Natural killer cell (primary cell): Measurements from ENCODE around the gene KLK15. TPM values are rescaled to one million over a fixed set of nuclear protein-coding genes. Genes with fewer than 3 reads are reported as not detected.
A peak's percentile ranks its signal among the peaks of the same experiment; 100 is the strongest.

ENCODE experiments used
- ATAC-seq, 3 donors: fragments of 150-1000 bp in 2 of 3; fragments of 200-7000 bp in 1 of 3; cut with Tn5 transposase; 1 replicate in 1 of 3; 2 replicates in 2 of 3; pipeline ENCODE4 v1.10.0; 2021; ENCODE audit warnings: mild to moderate bottlenecking in 2 of 3, moderate library complexity in 2 of 3
- DNase-seq, 2 donors: peaks; one replicate each; pipeline versions ENCODE4 v3.0.0 to v3.0.0-alpha.2; 2013 to 2021; ENCODE audit warnings: mixed read lengths in 1 of 2
- H3K27ac ChIP-seq: one replicate; pipeline ENCODE4 v1.5.1; 2013; ENCODE audit warnings: mild to moderate bottlenecking, low read length
- H3K27me3 ChIP-seq: one replicate; pipeline ENCODE4 v1.6.1; 2013; ENCODE audit warnings: low read length; ENCODE audit not compliant: control insufficient read depth, insufficient read depth
- H3K36me3 ChIP-seq: one replicate; pipeline ENCODE4 v1.6.1; 2013; ENCODE audit warnings: low read length; ENCODE audit not compliant: control insufficient read depth, insufficient read depth
- H3K4me1 ChIP-seq: one replicate; pipeline ENCODE4 v1.6.1; 2013; ENCODE audit warnings: low read length; ENCODE audit not compliant: control insufficient read depth, insufficient read depth
- H3K4me3 ChIP-seq: one replicate; pipeline ENCODE4 v1.5.1; 2013; ENCODE audit warnings: low read length
- H3K9me3 ChIP-seq: one replicate; pipeline ENCODE4 v1.6.1; 2013; ENCODE audit warnings: low read length; ENCODE audit not compliant: control insufficient read depth, insufficient read depth
- H3K27ac Mint-ChIP-seq, 2 donors: one replicate each; pipeline ENCODE4 v1.8.0; 2022; ENCODE audit warnings: mild to moderate bottlenecking in 2 of 2, mixed read lengths in 2 of 2, moderate library complexity in 1 of 2
- H3K27me3 Mint-ChIP-seq, 2 donors: one replicate each; pipeline ENCODE4 v1.8.0; 2022; ENCODE audit warnings: low read depth in 2 of 2, mixed read lengths in 2 of 2
- H3K36me3 Mint-ChIP-seq: one replicate; pipeline ENCODE4 v1.8.0; 2022; ENCODE audit warnings: mixed read lengths
- H3K4me1 Mint-ChIP-seq, 2 donors: one replicate each; pipeline ENCODE4 v1.8.0; 2022; ENCODE audit warnings: mixed read lengths in 2 of 2
- H3K4me3 Mint-ChIP-seq: one replicate; pipeline ENCODE4 v1.8.0; 2022; ENCODE audit warnings: mild to moderate bottlenecking, moderate library complexity, mixed read lengths
- H3K9me3 Mint-ChIP-seq, 2 donors: one replicate each; pipeline ENCODE4 v1.8.0; 2022; ENCODE audit warnings: mixed read lengths in 2 of 2
- CTCF ChIP-seq: fragments of 200-600 bp; IDR thresholded peaks from one replicate; pipeline ENCODE4 v1.8.0; 2022; ENCODE audit warnings: antibody characterized with exemption
- WGBS: methylation state at CpG from one replicate; pipeline ENCODE4 v1.1.7; 2013; ENCODE audit warnings: missing lambda C conversion rate; ENCODE audit not compliant: insufficient coverage; 5-methylcytosine and 5-hydroxymethylcytosine counted together
- intact Hi-C: fragments of 100-400 bp; cut with micrococcal nuclease; formaldehyde crosslinking; loops from one replicate; pipeline ENCODE4 v1.14.2; 2022
- total RNA-seq, 4 donors: library from RNA; stranded (reverse); fragments of 120-200 nt in 1 of 4; gene quantifications; one replicate each; pipeline versions ENCODE4 v1.2.3 to v1.2.4, GENCODE V29; 2013 to 2022

Gene KLK15
- total RNA-seq, 3 donors from 2014 or later (not counting 1 experiment from before 2014, with no cell fraction given): not detected

- TF ChIP-seq CTCF: no peak
- H3K4me3 ChIP-seq: no peak overlapping the region
- peaks cover 71 to 75% of the 10 kb centered on the region in 2 donors for H3K27me3 Mint-ChIP-seq
- H3K27ac ChIP-seq: no peak overlapping the region
- intact Hi-C loops: no loop called here
- H3K9me3 Mint-ChIP-seq: no peaks in the 10 kb centered on the region
- no peaks in the 10 kb centered on the region for H3K36me3 ChIP-seq
- no peaks in the 10 kb centered on the region for H3K36me3 Mint-ChIP-seq
- 67% methylated on average over 12 of the region's 12 CpGs for whole genome bisulfite sequencing
- no peaks in the 10 kb centered on the region for H3K9me3 ChIP-seq
- H3K27me3 ChIP-seq: peaks cover 15% of the 10 kb centered on the region
- ATAC-seq (no peak), DNase-seq (no peak)
- peak overlapping the region; percentile 74 for H3K4me3 Mint-ChIP-seq
- H3K27ac Mint-ChIP-seq: no peak overlapping the region
- H3K4me1 Mint-ChIP-seq: peaks cover 6 to 20% of the 10 kb centered on the region in 2 donors
- peaks cover 18% of the 10 kb centered on the region for H3K4me1 ChIP-seq
These were observed 14.4 kb downstream of the KLK15 start for GRCh38 chr19:50818859-50819472.

GRCh38 chr19:50817941-50818858 lies 15.2 kb downstream of the KLK15 start:
- 8% methylated on average over 52 of the region's 52 CpGs for WGBS
- intact Hi-C loops: no loop called here
- no peak overlapping the region for H3K27ac Mint-ChIP-seq
- H3K36me3 Mint-ChIP-seq: no peaks in the 10 kb centered on the region
- Histone ChIP-seq H3K27ac (no peak overlapping the region), H3K36me3 (no peaks in the 10 kb centered on the region), H3K27me3 (peaks cover 15% of the 10 kb centered on the region), H3K4me3 (peak overlapping the region; percentile 15), H3K4me1 (peaks cover 18% of the 10 kb centered on the region), H3K9me3 (no peaks in the 10 kb centered on the region)
- no peak for TF ChIP-seq CTCF
- H3K4me3 Mint-ChIP-seq: peak overlapping the region; percentile 74
- peaks cover 6 to 20% of the 10 kb centered on the region in 2 donors for H3K4me1 Mint-ChIP-seq
- DNase-seq (peak in 1 of 2 donors; percentile 26), ATAC-seq (peak; percentile 52 to 76 (median 75))
- H3K27me3 Mint-ChIP-seq: peaks cover 70 to 75% of the 10 kb centered on the region in 2 donors
- H3K9me3 Mint-ChIP-seq: no peaks in the 10 kb centered on the region

- no peak for TF ChIP-seq CTCF
- WGBS: 94% methylated on average over 1 of the region's 1 CpG
- Histone ChIP-seq H3K36me3 (no peaks in the 10 kb centered on the region), H3K27me3 (peaks cover 15% of the 10 kb centered on the region), H3K4me1 (peaks cover 15% of the 10 kb centered on the region), H3K9me3 (no peaks in the 10 kb centered on the region), H3K4me3 (no peak overlapping the region), H3K27ac (no peak overlapping the region)
- no peak for ATAC-seq
- Mint-ChIP-seq H3K27me3 (peaks cover 48 to 52% of the 10 kb centered on the region in 2 donors), H3K27ac (no peak overlapping the region), H3K36me3 (no peaks in the 10 kb centered on the region), H3K4me1 (peaks cover 3 to 17% of the 10 kb centered on the region in 2 donors), H3K9me3 (peaks cover 0 to 2% of the 10 kb centered on the region in 2 donors), H3K4me3 (no peak overlapping the region)
- no peak for DNase-seq
- intact Hi-C loops: no loop called here
These were observed 17.9 kb downstream of the KLK15 start for GRCh38 chr19:50815439-50815838.
